GM19238 (cell line): ENCODE measurements around the gene SLC35A1.
"Not testable (repeated sequence)": the region's sequence is repeated elsewhere in the genome, so short reads cannot be mapped to it uniquely, and the experiment has no call there.

Source experiments
- DNase-seq: peaks from one replicate; pipeline ENCODE4 v3.0.0; 2011; ENCODE audit warnings: low spot score; ENCODE audit not compliant: insufficient read length

SLC35A1 gene, protein sequence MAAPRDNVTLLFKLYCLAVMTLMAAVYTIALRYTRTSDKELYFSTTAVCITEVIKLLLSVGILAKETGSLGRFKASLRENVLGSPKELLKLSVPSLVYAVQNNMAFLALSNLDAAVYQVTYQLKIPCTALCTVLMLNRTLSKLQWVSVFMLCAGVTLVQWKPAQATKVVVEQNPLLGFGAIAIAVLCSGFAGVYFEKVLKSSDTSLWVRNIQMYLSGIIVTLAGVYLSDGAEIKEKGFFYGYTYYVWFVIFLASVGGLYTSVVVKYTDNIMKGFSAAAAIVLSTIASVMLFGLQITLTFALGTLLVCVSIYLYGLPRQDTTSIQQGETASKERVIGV

DNA sequence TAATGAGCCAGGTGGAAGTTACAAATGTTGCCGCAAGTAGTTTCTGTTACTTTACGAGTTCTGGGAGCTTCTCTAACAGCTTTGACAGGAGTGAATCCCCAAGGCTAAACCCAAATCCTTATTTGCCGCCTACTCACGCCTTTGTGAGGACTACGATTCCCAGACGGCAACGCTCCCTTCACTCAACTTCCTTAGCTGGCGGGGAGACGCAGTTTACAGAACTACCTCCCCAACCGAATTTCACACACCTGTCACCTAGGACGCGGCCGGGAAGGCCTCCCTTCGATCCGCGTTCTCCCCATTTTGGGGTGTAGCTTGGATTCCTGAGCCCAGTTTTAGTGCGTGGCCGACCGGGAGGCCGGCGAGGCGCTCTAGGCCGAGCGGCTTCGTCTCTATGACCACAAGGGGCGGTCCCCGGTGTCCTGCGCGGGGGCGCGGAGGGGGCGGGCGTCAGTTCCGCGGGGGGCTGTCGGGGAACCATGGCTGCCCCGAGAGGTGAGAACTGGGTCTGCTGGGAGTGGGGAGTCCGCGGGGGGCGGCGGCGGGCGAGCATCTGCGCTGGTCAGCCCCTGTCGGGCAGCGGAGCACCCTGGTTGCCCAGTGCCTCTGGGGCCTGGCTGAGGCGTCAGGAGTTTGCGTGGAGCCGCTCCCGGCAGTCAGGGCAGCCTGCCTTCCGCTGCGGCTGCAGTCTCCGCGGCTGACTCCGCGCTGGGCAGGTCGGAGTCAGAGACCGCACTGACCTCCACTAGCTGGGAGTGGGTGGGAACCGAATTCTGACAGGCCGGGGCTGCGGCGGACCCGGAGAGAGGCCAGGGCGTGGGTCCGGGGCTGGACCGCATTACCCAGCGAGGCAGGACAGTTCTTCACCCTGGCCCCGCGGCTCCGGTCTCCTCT is at the start of gene SLC35A1:
Gene SLC35A1, plus strand, starts transcription at position 450 of the 894 bp plus-strand sequence. Its CDS starts 30 bp downstream, at position 480.
- peak; percentile 78 for DNase-seq

- DNase-seq, result no peak
These were observed 46.0 kb upstream of the SLC35A1 start for GRCh38 chr6:87426789-87427188.

- DNase-seq, result no peak
These were observed 42.3 kb upstream of the SLC35A1 start for GRCh38 chr6:87430499-87430898.

DNA sequence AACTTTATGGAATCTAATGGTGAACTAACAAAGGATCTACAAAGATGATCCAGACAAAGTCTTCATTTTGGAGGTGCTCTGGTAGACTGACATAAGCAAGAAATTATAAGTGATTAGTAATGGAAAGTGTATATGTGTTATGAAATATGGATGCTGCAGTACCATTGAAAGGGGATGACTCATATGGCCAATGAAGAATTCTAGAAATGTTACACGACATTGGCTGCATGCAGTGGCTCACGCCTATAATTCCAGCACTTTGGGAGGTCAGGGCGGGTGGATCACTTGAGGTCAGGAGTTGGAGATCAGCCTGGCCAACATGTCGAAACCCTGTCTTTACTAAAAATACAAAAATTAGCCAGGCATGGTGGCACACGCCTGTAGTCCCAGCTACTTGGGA is 41.5 kb upstream of the SLC35A1 start:
- no peak for DNase-seq

DNA sequence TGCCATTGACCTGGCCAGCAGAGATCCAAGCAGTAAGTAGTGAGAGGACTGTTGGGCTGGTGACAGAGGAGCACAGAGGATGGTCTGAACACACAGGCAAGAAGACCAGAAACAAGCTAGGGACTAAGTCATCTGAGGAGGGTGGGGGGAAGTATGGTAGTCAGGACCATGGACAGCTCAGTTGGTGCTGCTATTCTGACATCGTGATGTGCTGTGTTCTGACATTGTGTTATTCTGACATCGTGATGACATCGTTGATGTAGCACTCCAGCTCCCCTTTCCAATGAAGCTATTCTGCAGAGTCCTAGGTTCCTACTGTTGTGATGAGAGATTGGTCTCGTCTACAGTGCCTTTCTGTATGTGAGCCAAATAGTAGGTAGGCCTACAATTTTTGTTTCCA is 36.3 kb upstream of the SLC35A1 start:
- peak; percentile 13 for DNase-seq

- no peak for DNase-seq
These were observed 31.1 kb upstream of the SLC35A1 start for GRCh38 chr6:87441711-87442110.

- no peak for DNase-seq
These were observed 28.4 kb upstream of the SLC35A1 start for GRCh38 chr6:87444362-87444761.

GRCh38 chr6:87465051-87465450 is 7.7 kb upstream of the SLC35A1 start:
- no peak for DNase-seq

GRCh38 chr6:87473419-87473903 is 687 bp downstream of the SLC35A1 start:
- DNase-seq, result peak; percentile 48

- no peak for DNase-seq
These were observed 9.2 kb downstream of the SLC35A1 start for GRCh38 chr6:87481931-87482330.

- DNase-seq, result no peak
These were observed 9.6 kb downstream of the SLC35A1 start for GRCh38 chr6:87482366-87482765.

DNA sequence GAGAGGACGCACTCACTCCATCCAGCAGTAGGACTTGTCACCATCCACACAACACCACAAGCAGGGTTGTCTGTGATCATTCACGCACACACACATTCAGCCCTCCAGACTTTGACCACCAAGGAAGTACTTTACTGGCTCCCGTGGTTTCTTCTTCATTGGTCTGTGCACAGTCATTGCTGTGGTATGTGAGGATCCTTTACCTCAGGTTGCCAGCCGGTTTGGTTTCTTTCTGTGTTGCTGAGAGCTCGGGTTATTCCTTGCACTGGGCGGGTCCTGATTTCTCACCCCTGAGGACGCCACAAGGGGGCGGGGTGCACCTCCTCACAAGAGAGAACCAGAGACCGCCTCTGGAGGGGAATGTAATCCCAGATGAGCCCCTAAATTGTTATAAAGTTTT is 11.2 kb downstream of the SLC35A1 start:
- DNase-seq, result no peak

DNA sequence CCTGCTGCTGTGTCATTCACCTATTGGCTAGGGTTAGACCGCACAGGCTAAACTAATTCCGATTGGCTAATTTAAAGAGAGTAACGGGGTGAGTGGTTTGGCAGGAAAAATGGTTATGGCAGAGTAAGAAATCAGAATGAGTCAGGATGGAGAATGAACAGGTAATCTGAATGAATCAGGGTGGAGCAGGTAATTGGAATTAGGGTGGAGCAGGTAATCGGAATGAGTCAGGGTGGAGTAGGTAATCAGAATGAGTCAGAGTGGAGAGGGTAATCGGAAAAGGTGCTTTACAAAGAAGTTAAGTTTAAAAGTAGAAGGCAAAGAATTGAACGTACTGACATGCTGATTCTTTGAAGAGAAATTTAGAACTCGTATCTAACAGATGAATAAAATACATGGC is 11.7 kb downstream of the SLC35A1 start:
- no peak for DNase-seq

DNA sequence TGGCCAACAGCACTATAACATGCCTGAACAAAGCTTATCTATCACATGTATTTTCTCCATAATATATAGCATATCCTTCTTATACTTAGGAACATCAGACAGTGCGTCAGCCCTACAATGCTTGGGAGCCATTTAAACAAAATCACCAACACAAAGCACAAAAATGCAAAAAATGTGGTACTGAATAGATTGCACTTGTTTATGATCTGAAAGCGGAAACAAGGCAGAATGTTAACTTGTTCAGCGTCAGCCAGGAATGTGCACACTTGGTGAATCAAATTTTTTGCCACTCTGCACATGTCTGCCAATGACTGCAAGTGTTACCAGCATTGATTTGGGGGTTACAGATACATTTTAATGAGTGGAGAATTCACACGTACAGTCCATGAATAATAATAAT is 14.8 kb downstream of the SLC35A1 start:
- no peak for DNase-seq

GRCh38 chr6:87489326-87489725 is 16.6 kb downstream of the SLC35A1 start:
- not testable (repeated sequence) for DNase-seq

DNA sequence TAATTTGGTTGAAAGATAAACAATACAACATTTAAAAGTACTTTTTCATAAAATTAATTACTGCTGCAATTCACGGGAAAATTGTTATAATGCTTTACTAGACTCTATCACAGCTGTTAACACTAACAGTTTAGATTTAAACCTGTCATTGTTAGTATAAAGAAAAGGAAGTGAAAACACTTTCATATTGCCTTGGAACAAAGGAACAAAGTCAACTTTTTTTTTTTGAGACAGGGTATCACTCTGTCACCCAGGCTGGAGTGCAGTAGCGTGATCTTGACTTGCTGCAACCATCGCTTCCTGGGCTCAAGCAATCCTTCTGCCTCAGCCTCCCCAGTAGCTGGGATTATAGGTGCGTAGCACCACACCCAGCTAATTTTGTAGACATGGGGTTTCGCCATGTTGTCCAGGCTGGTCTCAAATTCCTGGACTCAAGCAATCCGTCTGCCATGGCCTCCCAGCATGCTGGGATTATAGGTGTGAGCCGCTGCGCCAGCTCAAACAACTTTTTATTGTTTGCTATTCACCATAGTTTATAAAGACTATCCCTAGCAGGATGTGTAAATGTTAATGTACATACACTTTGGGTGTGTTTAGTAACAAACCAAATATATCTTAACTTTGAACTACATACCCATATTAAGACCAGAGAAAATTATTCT is 22.1 kb downstream of the SLC35A1 start:
- DNase-seq, result no peak

- DNase-seq, result no peak
These were observed 25.3 kb downstream of the SLC35A1 start for GRCh38 chr6:87498048-87498447.

- DNase-seq, result no peak
These were observed 29.2 kb downstream of the SLC35A1 start for GRCh38 chr6:87501809-87502572.

DNA sequence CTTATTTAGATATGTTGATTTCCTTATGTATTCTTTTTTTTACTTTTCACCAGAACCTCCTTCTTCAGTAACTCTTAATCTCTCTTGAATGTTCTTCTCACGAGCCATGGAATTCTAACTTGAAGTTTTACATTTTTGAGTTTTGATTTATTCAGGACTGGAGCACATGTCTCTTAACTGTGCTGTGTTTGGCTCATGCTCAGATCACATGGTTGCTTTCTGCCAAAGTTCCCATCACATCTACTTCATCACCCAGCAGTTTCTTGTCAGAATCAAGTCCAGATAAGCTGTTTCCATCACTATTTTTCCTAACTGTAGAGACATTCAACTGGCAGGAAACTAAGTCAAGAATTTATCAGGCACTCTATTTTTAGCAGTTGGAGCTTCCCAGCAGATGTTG is 31.7 kb downstream of the SLC35A1 start:
- no peak for DNase-seq

- no peak for DNase-seq
These were observed 42.1 kb downstream of the SLC35A1 start for GRCh38 chr6:87514831-87515230.

GRCh38 chr6:87518453-87518852 is 45.7 kb downstream of the SLC35A1 start:
- no peak for DNase-seq
